H1 (cell line): ENCODE data around the gene UBE3C. TPM values are rescaled to one million over a fixed set of nuclear protein-coding genes. Genes with fewer than 3 reads are reported as not detected.

Experiments
- CTCF ChIA-PET: fragments of 300-600 bp; sonication (Branson Sonifier 250); formaldehyde crosslinking; loops from one replicate; lab custom pipeline; 2021; ENCODE audit not compliant: partially characterized antibody; lab: Charles Lee
- POLR2A ChIA-PET: fragments of 300-600 bp; sonication (Branson Sonifier 250); formaldehyde crosslinking; loops from one replicate; lab custom pipeline; 2021; ENCODE audit warnings: inconsistent platforms; ENCODE audit not compliant: partially characterized antibody; lab: Charles Lee
- DNase-seq, 2 experiments: peaks; one replicate each; pipeline versions ENCODE4 v3.0.0 to v3.0.0-alpha.2; 2010 to 2022; ENCODE audit warnings: low spot score in 2 of 2, low read depth in 1 of 2, mixed read lengths in 1 of 2
- FAIRE-seq: peaks from 2 replicates; lab custom pipeline; 2011; peaks lifted over from hg19 to GRCh38; lab: Jason Lieb, UNC
- H2AFZ ChIP-seq: 2 replicates; pipeline ENCODE4 v1.8.1; 2012; ENCODE audit warnings: low read length, inconsistent platforms
- H2AK5ac ChIP-seq: 2 replicates; pipeline ENCODE4 v1.6.1; 2013; ENCODE audit warnings: low read depth, low read length
- H2BK120ac ChIP-seq: replicated peaks from 2 replicates; pipeline ENCODE3; 2013; ENCODE audit warnings: low read depth, low read length, inconsistent platforms
- H2BK12ac ChIP-seq: 2 replicates; pipeline ENCODE4 v1.6.1; 2013; ENCODE audit warnings: low read depth, low read length
- H2BK15ac ChIP-seq: 2 replicates; pipeline ENCODE4 v1.6.1; 2013; ENCODE audit warnings: low read length
- H2BK20ac ChIP-seq: 2 replicates; pipeline ENCODE4 v1.6.1; 2013; ENCODE audit warnings: low read length
- H2BK5ac ChIP-seq: 2 replicates; pipeline ENCODE4 v1.6.1; 2013; ENCODE audit warnings: low read depth, low read length
- H3K14ac ChIP-seq: 2 replicates; pipeline ENCODE4 v1.6.1; 2013; ENCODE audit warnings: inconsistent platforms; ENCODE audit not compliant: insufficient read length
- H3K18ac ChIP-seq: 2 replicates; pipeline ENCODE4 v1.6.1; 2013; ENCODE audit warnings: low read length; ENCODE audit errors: extremely low read depth
- H3K23ac ChIP-seq: 2 replicates; pipeline ENCODE4 v1.6.1; 2013; ENCODE audit warnings: inconsistent platforms; ENCODE audit not compliant: insufficient read length
- H3K23me2 ChIP-seq: 2 replicates; pipeline ENCODE4 v1.6.1; 2013; ENCODE audit warnings: low read depth, low read length
- H3K27ac ChIP-seq: 2 replicates; pipeline ENCODE4 v1.6.1; 2011; ENCODE audit warnings: low read depth, low read length, inconsistent platforms
- H3K27me3 ChIP-seq, 4 experiments: replicated peaks in 1 of 4; 1 replicate in 1 of 4; 2 replicates in 3 of 4; pipeline versions ENCODE4 v1.6.1 to v1.8.1; 2011 to 2013; ENCODE audit warnings: low read length in 3 of 4, mild to moderate bottlenecking in 3 of 4, inconsistent platforms in 2 of 4, mixed read lengths in 2 of 4, moderate library complexity in 1 of 4; ENCODE audit not compliant: control insufficient read depth in 3 of 4, insufficient read depth in 3 of 4; ENCODE audit errors: extremely low read depth in 1 of 4
- H3K36me3 ChIP-seq, 4 experiments: 2 replicates each; pipeline versions ENCODE4 v1.6.1 to v1.8.1; 2011 to 2013; ENCODE audit warnings: mild to moderate bottlenecking in 4 of 4, low read length in 3 of 4, moderate library complexity in 2 of 4, control low read depth in 1 of 4, inconsistent platforms in 1 of 4; ENCODE audit not compliant: insufficient read depth in 4 of 4, control insufficient read depth in 2 of 4
- H3K4ac ChIP-seq: replicated peaks from 2 replicates; pipeline ENCODE3; 2013; ENCODE audit warnings: low read length, low read depth, mixed read lengths, inconsistent platforms; ENCODE audit not compliant: insufficient read length
- H3K4me1 ChIP-seq, 4 experiments: replicated peaks in 1 of 4; 1 replicate in 1 of 4; 2 replicates in 3 of 4; pipeline versions ENCODE4 v1.6.1 to v1.8.1; 2011 to 2013; ENCODE audit warnings: low read length in 3 of 4, inconsistent platforms in 2 of 4, mixed read lengths in 1 of 4; ENCODE audit not compliant: insufficient read depth in 4 of 4, control insufficient read depth in 3 of 4
- H3K4me2 ChIP-seq, 2 experiments: 2 replicates each; pipeline versions ENCODE4 v1.6.1 to v1.8.1; 2011 to 2013; ENCODE audit warnings: low read depth in 2 of 2, low read length in 2 of 2, control low read depth in 1 of 2, inconsistent platforms in 1 of 2, mild to moderate bottlenecking in 1 of 2; ENCODE audit not compliant: insufficient read depth in 1 of 2
- H3K4me3 ChIP-seq, 4 experiments: fragments of 200-600, 300-600 bp in 1 of 4; sonication (generic), shearing (Covaris generic), sonication (Bioruptor Twin) in 1 of 4; 2 replicates each; pipeline versions ENCODE4 v1.5.1 to v1.8.1; 2011 to 2016; ENCODE audit warnings: low read length in 4 of 4, low read depth in 3 of 4, control low read depth in 2 of 4, inconsistent platforms in 2 of 4, mild to moderate bottlenecking in 2 of 4, mixed read lengths in 1 of 4, moderate library complexity in 1 of 4; ENCODE audit not compliant: insufficient read depth in 2 of 4; ENCODE audit errors: extremely low read depth in 1 of 4
- H3K56ac ChIP-seq: replicated peaks from 2 replicates; pipeline ENCODE3; 2013; ENCODE audit warnings: low read depth, mild to moderate bottlenecking, mixed read lengths, low read length, inconsistent platforms; ENCODE audit not compliant: insufficient read length
- H3K79me1 ChIP-seq: 2 replicates; pipeline ENCODE4 v1.6.1; 2013; ENCODE audit warnings: low read depth, low read length, control low read depth
- H3K79me2 ChIP-seq, 2 experiments: 2 replicates each; pipeline versions ENCODE4 v1.6.1 to v1.8.1; 2012 to 2013; ENCODE audit warnings: low read length in 2 of 2, mild to moderate bottlenecking in 2 of 2, inconsistent platforms in 1 of 2; ENCODE audit not compliant: insufficient read depth in 2 of 2, control insufficient read depth in 1 of 2
- H3K9ac ChIP-seq, 4 experiments: replicated peaks in 1 of 4; 1 replicate in 1 of 4; 2 replicates in 3 of 4; pipeline versions ENCODE4 v1.6.1 to v1.8.1; 2011 to 2013; ENCODE audit warnings: low read depth in 3 of 4, low read length in 3 of 4, control low read depth in 2 of 4, mild to moderate bottlenecking in 2 of 4, moderate library complexity in 2 of 4, inconsistent platforms in 1 of 4; ENCODE audit errors: extremely low read depth in 1 of 4
- H3K9me3 ChIP-seq, 2 experiments: 2 replicates each; pipeline versions ENCODE4 v1.6.1 to v1.8.1; 2012 to 2013; ENCODE audit warnings: mild to moderate bottlenecking in 2 of 2, moderate library complexity in 2 of 2, control low read depth in 1 of 2, inconsistent platforms in 1 of 2, low read depth in 1 of 2, low read length in 1 of 2, mixed read lengths in 1 of 2; ENCODE audit not compliant: insufficient read depth in 2 of 2
- H4K20me1 ChIP-seq, 2 experiments: replicated peaks in 1 of 2; 2 replicates each; pipeline versions ENCODE3 to v1.8.1; 2011 to 2013; ENCODE audit warnings: inconsistent platforms in 2 of 2, low read length in 2 of 2, mild to moderate bottlenecking in 1 of 2; ENCODE audit not compliant: insufficient read depth in 2 of 2, control insufficient read depth in 1 of 2
- H4K5ac ChIP-seq: 2 replicates; pipeline ENCODE4 v1.6.1; 2013; ENCODE audit warnings: low read length, low read depth, mixed read lengths, inconsistent platforms; ENCODE audit not compliant: insufficient read length
- H4K8ac ChIP-seq: 2 replicates; pipeline ENCODE4 v1.8.0; 2013; ENCODE audit warnings: mild to moderate bottlenecking, moderate library complexity, low read length, inconsistent platforms; ENCODE audit not compliant: insufficient read depth; ENCODE audit errors: extremely low read depth
- H4K91ac ChIP-seq: replicated peaks from 2 replicates; pipeline ENCODE3; 2013; ENCODE audit warnings: low read length, mixed read lengths, inconsistent platforms; ENCODE audit not compliant: insufficient read length
- BCL11A ChIP-seq, 2 experiments: IDR thresholded peaks; one replicate each; pipeline ENCODE4 v1.6.1; 2011; ENCODE audit warnings: low read depth in 2 of 2, low read length in 2 of 2, mild to moderate bottlenecking in 2 of 2
- EZH2 ChIP-seq: fragments of 200-600 bp; sonication (generic); IDR thresholded peaks from 2 replicates; pipeline ENCODE4 v1.7.1; 2012; ENCODE audit warnings: low read depth, mild to moderate bottlenecking, moderate library complexity, low read length, inconsistent platforms; ENCODE audit not compliant: severe bottlenecking
- JUND ChIP-seq: IDR thresholded peaks from 2 replicates; pipeline ENCODE4 v1.6.1; 2011; ENCODE audit warnings: mild to moderate bottlenecking, improper control_type of control experiment, low read length
- RBBP5 ChIP-seq: IDR thresholded peaks from 2 replicates; pipeline ENCODE4 v1.7.1; 2012; ENCODE audit warnings: low read depth, mild to moderate bottlenecking, inconsistent platforms, low read length, moderate library complexity, borderline replicate concordance
- WGBS, 2 experiments: shearing (Covaris generic) in 1 of 2; methylation state at CpG; one replicate each; pipeline versions ENCODE4 v1.1.6 to v1.1.7; 2013 to 2015; ENCODE audit warnings: low lambda C conversion rate in 2 of 2, mixed read lengths in 2 of 2, inconsistent platforms in 1 of 2, low coverage in 1 of 2, missing lambda C conversion rate in 1 of 2; ENCODE audit not compliant: insufficient replicate concordance in 2 of 2, insufficient coverage in 1 of 2, insufficient read length in 1 of 2; ENCODE audit errors: extremely low coverage in 1 of 2, missing lambda C conversion rate in 1 of 2; 5-methylcytosine and 5-hydroxymethylcytosine counted together
- polyA plus RNA-seq, 7 experiments: library from polyadenylated mRNA; depleted of rRNA in 3 of 7; stranded (reverse) in 5 of 7; unstranded in 2 of 7; fragments of >200 nt in 5 of 7; fragments of 200-250 nt in 2 of 7; gene quantifications; 1 replicate in 5 of 7; 2 replicates in 1 of 7; 4 replicates in 1 of 7; pipeline versions ENCODE4 v1.2.1 to v1.2.3, GENCODE V29; 2011 to 2013; ENCODE audit warnings: missing spikeins in 2 of 7, mixed read lengths in 2 of 7
- total RNA-seq: library from RNA; stranded (reverse); fragmentation: NEBNext Ultra II Directional; extraction: Animal tissue kit (Norgen Biotek cat#: 25700); gene quantifications from 2 replicates; pipeline ENCODE4 v1.2.1, GENCODE V29; 2021

Gene UBE3C
- total and polyA plus RNA-seq, 2 of the 8 experiments (the other 6 are each of a cell fraction or from before 2014, with no cell fraction given): 32.0 to 54.1 TPM

- POLR2A ChIA-PET: interaction anchor here (0.6 to 1.9 kb wide), 3 partner anchors 16 to 269 kb away, joined by 3 to 4 read pairs (median 3); no protein-coding TSS in a partner anchor
- no peak for DNase-seq
- H3K23me2 ChIP-seq: no peaks in the 10 kb centered on the region
Measured at GRCh38 chr7:157204134-157204533, 65.4 kb downstream of the UBE3C start.

More at GRCh38 chr7:157204134-157204533, 65.4 kb downstream of the UBE3C start:
- no peaks in the 10 kb centered on the region for H3K79me1 ChIP-seq
- no peaks in the 10 kb centered on the region; a peak in 1 of 7 replicates for H3K27me3 ChIP-seq
- H3K4me3 ChIP-seq: no peak overlapping the region
- H4K8ac ChIP-seq: no peak overlapping the region
- H3K4ac ChIP-seq: no peak overlapping the region
- no peak overlapping the region for H2BK20ac ChIP-seq
- no peak overlapping the region for H2BK120ac ChIP-seq
- no peak overlapping the region for H3K27ac ChIP-seq
- no peak overlapping the region for H2AK5ac ChIP-seq
- H4K91ac ChIP-seq: no peak overlapping the region
- H3K14ac ChIP-seq: no peak overlapping the region
- H4K5ac ChIP-seq: no peak overlapping the region
- no peak overlapping the region for H3K23ac ChIP-seq
- H3K9ac ChIP-seq: no peak overlapping the region
- no peaks in the 10 kb centered on the region for H3K79me2 ChIP-seq
- no peak overlapping the region for H2BK15ac ChIP-seq
- no peak overlapping the region for H3K56ac ChIP-seq
- H2BK12ac ChIP-seq: no peak overlapping the region
- no peak for TF ChIP-seq JUND
- no peak for TF ChIP-seq RBBP5
- no peak for TF ChIP-seq EZH2
- TF ChIP-seq BCL11A (IDR thresholded peaks at IDR 0.05; ENCODE audit: low read depth in 2 of 2, low read length in 2 of 2): no peak
- H3K4me1 ChIP-seq: no peaks in the 10 kb centered on the region
- H3K18ac ChIP-seq: no peak overlapping the region
- H3K36me3 ChIP-seq: peaks cover 2 to 44% (median 27%) of the 10 kb centered on the region in 4 experiments
- no peaks in the 10 kb centered on the region for H3K9me3 ChIP-seq
- CTCF ChIA-PET: interaction anchor here (0.7 to 1.9 kb wide), 2 partner anchors 45 to 59 kb away, joined by 3 to 9 read pairs; no protein-coding TSS in a partner anchor
- H4K20me1 ChIP-seq: peaks cover 0 to 1% of the 10 kb centered on the region in 2 experiments
- no peak for FAIRE-seq
- no peak overlapping the region for H2AFZ ChIP-seq
- H2BK5ac ChIP-seq: no peak overlapping the region
- no peak overlapping the region for H3K4me2 ChIP-seq
- 96% methylated on average over 5 of the region's 5 CpGs; no CpG with 5 or more reads in 1 of the 2 experiments for WGBS, 2 experiments
